ENCODE results near the gene DUSP3.

DNA sequence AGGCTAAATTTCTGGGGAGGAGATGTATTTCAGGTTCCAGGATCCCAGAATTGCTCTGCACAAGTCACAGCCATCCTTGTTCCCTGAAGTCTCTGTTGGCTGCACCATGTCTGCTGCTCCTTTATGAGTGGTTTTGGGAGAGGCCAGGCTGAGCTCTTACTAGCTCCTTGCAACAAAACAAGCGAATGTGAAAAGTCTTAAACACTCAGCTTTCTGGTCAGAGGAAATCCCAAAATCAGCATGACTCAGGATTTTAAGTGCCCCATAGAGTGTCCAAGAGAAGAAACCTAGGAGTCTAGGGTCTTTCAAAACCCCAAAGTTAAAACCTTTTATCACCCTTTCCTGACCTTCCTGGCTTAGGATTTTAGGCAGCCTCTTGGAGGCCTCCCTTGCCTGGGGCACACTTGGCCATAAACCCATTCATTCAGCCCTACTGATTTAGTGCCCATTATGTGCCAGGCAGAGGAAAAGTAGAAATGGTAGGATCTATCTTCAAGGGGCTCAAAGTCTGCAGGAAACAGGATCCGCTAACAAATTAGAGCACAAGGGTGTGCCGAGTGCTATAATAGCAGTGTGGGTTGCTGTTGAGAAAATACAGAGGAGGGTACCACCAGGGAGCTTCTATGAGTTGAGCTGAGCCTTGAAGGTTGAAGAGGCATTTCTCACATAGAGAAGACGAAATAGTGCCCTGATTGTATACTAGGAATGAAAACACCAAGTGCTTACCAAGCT, 57.1 kb downstream of the DUSP3 start:
- TF ChIP-seq, protein P1, sequence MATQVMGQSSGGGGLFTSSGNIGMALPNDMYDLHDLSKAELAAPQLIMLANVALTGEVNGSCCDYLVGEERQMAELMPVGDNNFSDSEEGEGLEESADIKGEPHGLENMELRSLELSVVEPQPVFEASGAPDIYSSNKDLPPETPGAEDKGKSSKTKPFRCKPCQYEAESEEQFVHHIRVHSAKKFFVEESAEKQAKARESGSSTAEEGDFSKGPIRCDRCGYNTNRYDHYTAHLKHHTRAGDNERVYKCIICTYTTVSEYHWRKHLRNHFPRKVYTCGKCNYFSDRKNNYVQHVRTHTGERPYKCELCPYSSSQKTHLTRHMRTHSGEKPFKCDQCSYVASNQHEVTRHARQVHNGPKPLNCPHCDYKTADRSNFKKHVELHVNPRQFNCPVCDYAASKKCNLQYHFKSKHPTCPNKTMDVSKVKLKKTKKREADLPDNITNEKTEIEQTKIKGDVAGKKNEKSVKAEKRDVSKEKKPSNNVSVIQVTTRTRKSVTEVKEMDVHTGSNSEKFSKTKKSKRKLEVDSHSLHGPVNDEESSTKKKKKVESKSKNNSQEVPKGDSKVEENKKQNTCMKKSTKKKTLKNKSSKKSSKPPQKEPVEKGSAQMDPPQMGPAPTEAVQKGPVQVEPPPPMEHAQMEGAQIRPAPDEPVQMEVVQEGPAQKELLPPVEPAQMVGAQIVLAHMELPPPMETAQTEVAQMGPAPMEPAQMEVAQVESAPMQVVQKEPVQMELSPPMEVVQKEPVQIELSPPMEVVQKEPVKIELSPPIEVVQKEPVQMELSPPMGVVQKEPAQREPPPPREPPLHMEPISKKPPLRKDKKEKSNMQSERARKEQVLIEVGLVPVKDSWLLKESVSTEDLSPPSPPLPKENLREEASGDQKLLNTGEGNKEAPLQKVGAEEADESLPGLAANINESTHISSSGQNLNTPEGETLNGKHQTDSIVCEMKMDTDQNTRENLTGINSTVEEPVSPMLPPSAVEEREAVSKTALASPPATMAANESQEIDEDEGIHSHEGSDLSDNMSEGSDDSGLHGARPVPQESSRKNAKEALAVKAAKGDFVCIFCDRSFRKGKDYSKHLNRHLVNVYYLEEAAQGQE (IDR thresholded peaks at IDR 0.05; ENCODE audit: insufficient replicate concordance, low read depth): no peak
- TF ChIP-seq, protein P2, sequence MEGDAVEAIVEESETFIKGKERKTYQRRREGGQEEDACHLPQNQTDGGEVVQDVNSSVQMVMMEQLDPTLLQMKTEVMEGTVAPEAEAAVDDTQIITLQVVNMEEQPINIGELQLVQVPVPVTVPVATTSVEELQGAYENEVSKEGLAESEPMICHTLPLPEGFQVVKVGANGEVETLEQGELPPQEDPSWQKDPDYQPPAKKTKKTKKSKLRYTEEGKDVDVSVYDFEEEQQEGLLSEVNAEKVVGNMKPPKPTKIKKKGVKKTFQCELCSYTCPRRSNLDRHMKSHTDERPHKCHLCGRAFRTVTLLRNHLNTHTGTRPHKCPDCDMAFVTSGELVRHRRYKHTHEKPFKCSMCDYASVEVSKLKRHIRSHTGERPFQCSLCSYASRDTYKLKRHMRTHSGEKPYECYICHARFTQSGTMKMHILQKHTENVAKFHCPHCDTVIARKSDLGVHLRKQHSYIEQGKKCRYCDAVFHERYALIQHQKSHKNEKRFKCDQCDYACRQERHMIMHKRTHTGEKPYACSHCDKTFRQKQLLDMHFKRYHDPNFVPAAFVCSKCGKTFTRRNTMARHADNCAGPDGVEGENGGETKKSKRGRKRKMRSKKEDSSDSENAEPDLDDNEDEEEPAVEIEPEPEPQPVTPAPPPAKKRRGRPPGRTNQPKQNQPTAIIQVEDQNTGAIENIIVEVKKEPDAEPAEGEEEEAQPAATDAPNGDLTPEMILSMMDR (IDR thresholded peaks at IDR 0.05; ENCODE audit: insufficient read depth, low read length): no peak
- TF ChIP-seq POLR2AphosphoS5 (IDR thresholded peaks at IDR 0.05; ENCODE audit: low read depth) (no peak), SPI1 (IDR thresholded peaks at IDR 0.05; ENCODE audit: borderline replicate concordance, low read depth) (no peak), GABPA (IDR thresholded peaks at IDR 0.05; ENCODE audit: low read depth) (no peak)

Measured in HL-60 (cell line).